OCI-LY3 (cell line): ENCODE measurements around the gene EIF4E1B.

Experiments used
- H2AFZ ChIP-seq: fragments of 200-600, 300-600 bp; shearing (Covaris generic); 2 replicates; pipeline ENCODE4 v1.6.0; 2014; ENCODE audit warnings: antibody characterized with exemption, low read depth, low read length
- H3K27ac ChIP-seq: fragments of 200-600, 300-600 bp; sonication (generic); 2 replicates; pipeline ENCODE4 v1.5.1; 2014; ENCODE audit warnings: mild to moderate bottlenecking, low read length, moderate library complexity, mixed read lengths
- H3K27me3 ChIP-seq: fragments of 200-600, 300-600 bp; sonication (generic); 2 replicates; pipeline ENCODE4 v1.6.1; 2014; ENCODE audit warnings: low read depth, low read length, mixed read lengths
- H3K36me3 ChIP-seq: fragments of 200-600, 300-600 bp; sonication (generic); replicated peaks from 2 replicates; pipeline ENCODE3; 2014; ENCODE audit warnings: low read depth, low read length, mixed read lengths
- H3K4me1 ChIP-seq: fragments of 300-600, 200-600 bp; sonication (generic); 2 replicates; pipeline ENCODE4 v1.6.1; 2014; ENCODE audit warnings: low read length, mixed read lengths
- H3K4me2 ChIP-seq: fragments of 200-600, 300-600 bp; sonication (generic); 2 replicates; pipeline ENCODE4 v1.6.1; 2014; ENCODE audit warnings: low read length, mixed read lengths
- H3K4me3 ChIP-seq: fragments of 300-600, 200-600 bp; sonication (generic); 2 replicates; pipeline ENCODE4 v1.5.1; 2014; ENCODE audit warnings: antibody characterized with exemption, mild to moderate bottlenecking, low read length, moderate library complexity
- H3K79me2 ChIP-seq: fragments of 300-600, 200-600 bp; shearing (Covaris generic); 2 replicates; pipeline ENCODE4 v1.6.1; 2014; ENCODE audit warnings: mild to moderate bottlenecking, low read length, mixed read lengths
- H3K9ac ChIP-seq: fragments of 300-600, 200-600 bp; shearing (Covaris generic); 2 replicates; pipeline ENCODE4 v1.6.0; 2014; ENCODE audit warnings: mild to moderate bottlenecking, low read length, moderate library complexity
- H3K9me3 ChIP-seq: fragments of 200-600, 300-600 bp; shearing (Covaris generic); 2 replicates; pipeline ENCODE4 v1.6.1; 2014; ENCODE audit warnings: low read length, mixed read lengths; ENCODE audit not compliant: insufficient read depth
- H4K20me1 ChIP-seq: fragments of 200-600, 300-600 bp; sonication (generic); 2 replicates; pipeline ENCODE4 v1.6.1; 2016; ENCODE audit warnings: low read length, mixed read lengths; ENCODE audit not compliant: insufficient read depth
- CTCF ChIP-seq: fragments of 200-600, 300-600 bp; sonication (generic); IDR thresholded peaks from 2 replicates; pipeline ENCODE4 v1.5.1; 2014; ENCODE audit warnings: antibody characterized with exemption, low read length, low read depth
- EZH2phosphoT487 ChIP-seq: fragments of 200-600 bp; shearing (Covaris generic); IDR thresholded peaks from 2 replicates; pipeline ENCODE4 v1.6.1; 2018; ENCODE audit warnings: antibody characterized with exemption, mixed run types, low read depth

EIF4E1B gene

GRCh38 chr5:176636426-176636825 lies 6.0 kb downstream of the EIF4E1B start:
- H3K36me3 ChIP-seq = no peaks in the 10 kb centered on the region
- no peaks in the 10 kb centered on the region for H3K9me3 ChIP-seq
- peaks cover 19% of the 10 kb centered on the region for H3K27me3 ChIP-seq
- no peak overlapping the region for H3K9ac ChIP-seq
- H3K27ac ChIP-seq = no peak overlapping the region
- no peak overlapping the region for H2AFZ ChIP-seq
- H3K79me2 ChIP-seq = no peaks in the 10 kb centered on the region
- no peak overlapping the region for H3K4me2 ChIP-seq
- TF ChIP-seq CTCF (no peak), EZH2phosphoT487 (no peak)
- no peaks in the 10 kb centered on the region for H4K20me1 ChIP-seq
- H3K4me1 ChIP-seq = peaks cover 9% of the 10 kb centered on the region
- H3K4me3 ChIP-seq = no peak overlapping the region

GRCh38 chr5:176637556-176637955 lies 7.1 kb downstream of the EIF4E1B start:
- H2AFZ ChIP-seq = no peak overlapping the region
- H3K79me2 ChIP-seq = no peaks in the 10 kb centered on the region
- H3K9me3 ChIP-seq = no peaks in the 10 kb centered on the region
- TF ChIP-seq EZH2phosphoT487 (no peak), CTCF (no peak)
- H3K4me3 ChIP-seq = no peak overlapping the region
- H3K27me3 ChIP-seq = peaks cover 16% of the 10 kb centered on the region
- no peaks in the 10 kb centered on the region for H4K20me1 ChIP-seq
- no peaks in the 10 kb centered on the region for H3K36me3 ChIP-seq
- H3K4me1 ChIP-seq = peaks cover 9% of the 10 kb centered on the region
- no peak overlapping the region for H3K27ac ChIP-seq
- H3K9ac ChIP-seq = no peak overlapping the region
- H3K4me2 ChIP-seq = no peak overlapping the region

- no peak overlapping the region for H3K9ac ChIP-seq
- no peak overlapping the region for H3K27ac ChIP-seq
- H3K4me1 ChIP-seq = peaks cover 8% of the 10 kb centered on the region
- H3K4me2 ChIP-seq = no peak overlapping the region
- no peaks in the 10 kb centered on the region for H3K9me3 ChIP-seq
- H2AFZ ChIP-seq = no peak overlapping the region
- no peaks in the 10 kb centered on the region for H3K79me2 ChIP-seq
- TF ChIP-seq EZH2phosphoT487 = no peak
- no peak for TF ChIP-seq CTCF
- no peak overlapping the region for H3K4me3 ChIP-seq
- H3K36me3 ChIP-seq = no peaks in the 10 kb centered on the region
- peaks cover 16% of the 10 kb centered on the region for H3K27me3 ChIP-seq
- H4K20me1 ChIP-seq = no peaks in the 10 kb centered on the region
These were observed 8.0 kb downstream of the EIF4E1B start for GRCh38 chr5:176638437-176638836.

- Histone ChIP-seq H3K4me2 (no peak overlapping the region), H3K4me3 (no peak overlapping the region), H3K27me3 (peaks cover 8% of the 10 kb centered on the region), H2AFZ (no peak overlapping the region), H3K27ac (no peak overlapping the region), H3K36me3 (no peaks in the 10 kb centered on the region), H3K79me2 (no peaks in the 10 kb centered on the region), H3K9ac (no peak overlapping the region), H3K9me3 (no peaks in the 10 kb centered on the region), H4K20me1 (no peaks in the 10 kb centered on the region), H3K4me1 (no peaks in the 10 kb centered on the region)
- TF ChIP-seq EZH2phosphoT487 = no peak
- no peak for TF ChIP-seq CTCF
These were observed 8.7 kb downstream of the EIF4E1B start for GRCh38 chr5:176639208-176639607.
